HG03103 (cell line): Measurements from ENCODE around the gene PROC.

Experiments
- ATAC-seq: cut with Tn5 transposase; IDR thresholded peaks from one replicate; pipeline ENCODE4 v1.9.1; 2021; ENCODE audit warnings: low read depth; ENCODE audit not compliant: unreplicated experiment

Gene PROC

GRCh38 chr2:127453392-127454171 is 35.4 kb downstream of the PROC start:
- ATAC-seq, result no peak

GRCh38 chr2:127454595-127455565 is 36.7 kb downstream of the PROC start:
- no peak for ATAC-seq

- ATAC-seq, result no peak
Measured at GRCh38 chr2:127455566-127456493, 37.6 kb downstream of the PROC start.

- no peak for ATAC-seq
Measured at GRCh38 chr2:127456960-127457359, 38.7 kb downstream of the PROC start.

- ATAC-seq, result no peak
Measured at GRCh38 chr2:127462461-127462860, 44.2 kb downstream of the PROC start.

GRCh38 chr2:127463155-127463991 is 45.1 kb downstream of the PROC start:
- no peak for ATAC-seq

- no peak for ATAC-seq
Measured at GRCh38 chr2:127464470-127465257, 46.4 kb downstream of the PROC start.

GRCh38 chr2:127465258-127465657 is 47.0 kb downstream of the PROC start:
- ATAC-seq, result no peak

GRCh38 chr2:127469051-127469450 is 50.8 kb downstream of the PROC start:
- ATAC-seq, result no peak

GRCh38 chr2:127469974-127470373 is 51.7 kb downstream of the PROC start:
- no peak for ATAC-seq

- no peak for ATAC-seq
Measured at GRCh38 chr2:127471286-127471988, 53.2 kb downstream of the PROC start.

- ATAC-seq, result no peak
Measured at GRCh38 chr2:127472268-127472667, 54.0 kb downstream of the PROC start.

- ATAC-seq, result no peak
Measured at GRCh38 chr2:127475788-127476187, 57.6 kb downstream of the PROC start.
